Measurements from ENCODE around the gene SHB.

GRCh38 chr9:37936965-37937364, 132.1 kb downstream of the SHB start:
- TF ChIP-seq EZH2 (IDR thresholded peaks at IDR 0.05; ENCODE audit: borderline replicate concordance, low read depth, low read length, severe bottlenecking) (no peak), CTCF (IDR thresholded peaks at IDR 0.05; ENCODE audit: extremely low read depth in 1 of 2, insufficient read depth in 1 of 2, low read depth in 1 of 2, low read length in 2 of 2) (no peak), MAX (IDR thresholded peaks at IDR 0.05; ENCODE audit: insufficient read depth, insufficient read length) (no peak)

All from endothelial cell of umbilical vein (primary cell).